HG03457 (cell line): ENCODE data around the gene IGF1.
"Not testable (repeated sequence)": the region's sequence is repeated elsewhere in the genome, so short reads cannot be mapped to it uniquely, and the experiment has no call there.

Experiments
- ATAC-seq: cut with Tn5 transposase; IDR thresholded peaks from one replicate; pipeline ENCODE4 v1.9.1; 2021; ENCODE audit warnings: moderate number of reproducible peaks; ENCODE audit not compliant: unreplicated experiment

IGF1 gene

GRCh38 chr12:102463659-102464249 lies 16.6 kb downstream of the IGF1 start:
- no peak for ATAC-seq

DNA sequence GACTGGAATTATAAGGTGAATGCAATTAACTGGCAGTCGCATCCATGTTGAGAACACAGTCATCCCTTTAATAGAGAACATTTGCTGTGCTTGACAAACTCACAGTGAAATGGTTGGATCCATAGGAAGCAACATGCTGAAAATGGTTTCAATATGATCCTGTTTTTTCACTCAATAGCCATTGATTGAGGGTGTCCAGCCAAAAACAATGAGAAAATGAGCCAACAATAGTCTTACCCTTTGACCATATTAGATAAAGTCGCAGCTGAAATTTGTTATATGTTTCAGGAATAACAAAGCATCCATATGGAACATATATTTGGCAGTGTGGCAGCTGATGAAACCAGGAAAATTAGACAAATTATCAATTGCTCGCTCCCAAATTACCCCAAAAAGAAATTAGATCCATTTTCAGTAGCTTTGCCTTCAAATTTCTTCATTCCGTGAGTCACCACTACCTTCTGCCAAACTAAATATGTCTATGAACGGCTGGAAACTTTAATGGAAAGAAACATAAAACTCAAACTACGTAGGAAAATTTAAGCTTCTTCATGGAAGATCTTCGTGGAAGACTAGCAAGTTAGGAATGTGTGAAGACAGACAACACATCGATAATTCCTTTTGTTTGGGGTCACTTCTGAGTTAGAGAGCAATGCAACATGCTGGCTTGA lies 17.4 kb downstream of the IGF1 start:
- ATAC-seq = no peak

GRCh38 chr12:102462386-102462785 lies 18.0 kb downstream of the IGF1 start:
- ATAC-seq = no peak

- no peak for ATAC-seq
These were observed 18.9 kb downstream of the IGF1 start for GRCh38 chr12:102461501-102461900.

- no peak for ATAC-seq
These were observed 21.0 kb downstream of the IGF1 start for GRCh38 chr12:102459314-102459713.

GRCh38 chr12:102454808-102455760 lies 25.3 kb downstream of the IGF1 start:
- no peak for ATAC-seq

- no peak for ATAC-seq
These were observed 26.0 kb downstream of the IGF1 start for GRCh38 chr12:102454330-102454729.

GRCh38 chr12:102452605-102453004 lies 27.8 kb downstream of the IGF1 start:
- ATAC-seq = no peak

GRCh38 chr12:102449018-102449417 lies 31.3 kb downstream of the IGF1 start:
- not testable (repeated sequence) for ATAC-seq

DNA sequence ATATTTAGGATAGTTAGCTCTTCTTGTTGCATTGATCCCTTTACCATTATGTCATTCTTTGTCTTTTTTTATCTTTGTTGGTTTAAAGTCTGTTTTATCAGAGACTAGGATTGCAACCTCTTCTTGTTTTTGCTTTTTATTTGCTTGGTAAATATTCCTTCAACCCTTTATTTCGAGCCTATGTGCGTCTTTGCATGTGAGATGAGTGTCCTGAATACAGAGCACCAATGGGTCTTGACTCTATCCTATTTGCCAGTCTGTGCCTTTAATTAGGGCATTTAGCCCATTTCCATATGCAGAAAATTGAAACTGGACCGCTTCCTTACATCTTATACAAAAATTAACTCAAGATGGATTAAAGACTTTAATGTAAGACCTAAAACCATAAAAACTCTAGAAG lies 32.9 kb downstream of the IGF1 start:
- not testable (repeated sequence) for ATAC-seq

- no peak for ATAC-seq
These were observed 35.7 kb downstream of the IGF1 start for GRCh38 chr12:102444707-102445106.

DNA sequence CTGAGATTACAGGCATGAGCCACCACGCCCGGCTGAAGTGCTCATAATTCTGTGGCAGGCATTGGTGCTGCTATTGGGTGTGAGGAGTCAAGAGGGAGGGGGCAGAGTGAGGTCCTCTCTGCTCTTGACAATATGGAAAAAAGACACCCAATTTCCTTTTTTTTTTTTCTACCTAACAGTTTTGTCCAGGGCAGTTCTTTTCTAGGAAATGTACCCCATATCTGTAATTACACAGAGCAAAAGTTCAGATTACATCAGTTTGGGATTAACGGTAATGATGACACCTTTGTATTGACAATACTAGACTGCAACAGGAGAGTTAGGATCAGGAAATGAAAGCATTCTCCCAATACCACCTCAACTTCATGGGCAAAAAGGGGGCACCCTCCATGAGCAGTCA lies 36.3 kb downstream of the IGF1 start:
- no peak for ATAC-seq

DNA sequence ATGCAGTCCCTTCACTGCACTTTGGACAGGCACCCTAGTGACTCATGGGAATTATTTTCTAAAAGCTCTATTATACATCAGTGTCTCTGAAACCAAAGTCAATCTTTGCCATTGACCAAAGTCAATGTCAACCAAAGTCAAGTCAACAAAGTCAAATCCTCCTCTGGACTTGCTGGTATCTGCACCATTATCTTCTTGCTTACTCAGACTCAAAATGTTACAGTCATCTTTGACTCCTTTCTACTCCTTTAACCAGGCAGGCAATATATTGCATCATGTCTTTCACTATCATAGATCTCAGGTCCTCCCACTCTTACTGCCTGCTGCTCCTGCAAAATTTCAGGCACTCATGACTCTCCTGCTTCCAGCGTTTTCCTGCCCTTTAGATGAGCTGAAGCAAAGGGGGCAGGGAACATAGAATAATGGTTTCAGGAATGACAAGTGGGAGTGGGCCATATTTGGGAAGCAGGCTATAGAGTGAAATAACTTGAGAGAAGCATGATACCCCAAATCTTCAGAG lies 39.2 kb downstream of the IGF1 start:
- ATAC-seq = no peak

GRCh38 chr12:102439426-102440405 lies 40.6 kb downstream of the IGF1 start:
- no peak for ATAC-seq

DNA sequence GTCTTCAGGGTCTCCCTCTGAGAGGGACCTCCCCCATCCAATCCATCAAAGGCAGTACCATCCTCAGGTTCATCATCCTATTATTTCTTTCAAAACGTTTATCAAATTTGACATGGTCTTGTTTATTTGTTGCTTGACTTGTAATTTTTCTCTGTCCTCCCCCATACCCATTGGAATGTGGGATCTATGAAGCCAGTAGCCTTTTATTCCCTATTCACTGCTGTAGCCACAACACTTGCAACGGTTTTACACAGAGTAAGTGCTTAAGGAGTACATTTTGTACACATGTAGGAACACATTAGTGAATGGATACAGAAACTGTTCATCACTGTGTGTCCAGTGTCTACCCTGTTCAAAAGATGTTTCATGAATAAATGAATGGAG lies 41.5 kb downstream of the IGF1 start:
- ATAC-seq = no peak

DNA sequence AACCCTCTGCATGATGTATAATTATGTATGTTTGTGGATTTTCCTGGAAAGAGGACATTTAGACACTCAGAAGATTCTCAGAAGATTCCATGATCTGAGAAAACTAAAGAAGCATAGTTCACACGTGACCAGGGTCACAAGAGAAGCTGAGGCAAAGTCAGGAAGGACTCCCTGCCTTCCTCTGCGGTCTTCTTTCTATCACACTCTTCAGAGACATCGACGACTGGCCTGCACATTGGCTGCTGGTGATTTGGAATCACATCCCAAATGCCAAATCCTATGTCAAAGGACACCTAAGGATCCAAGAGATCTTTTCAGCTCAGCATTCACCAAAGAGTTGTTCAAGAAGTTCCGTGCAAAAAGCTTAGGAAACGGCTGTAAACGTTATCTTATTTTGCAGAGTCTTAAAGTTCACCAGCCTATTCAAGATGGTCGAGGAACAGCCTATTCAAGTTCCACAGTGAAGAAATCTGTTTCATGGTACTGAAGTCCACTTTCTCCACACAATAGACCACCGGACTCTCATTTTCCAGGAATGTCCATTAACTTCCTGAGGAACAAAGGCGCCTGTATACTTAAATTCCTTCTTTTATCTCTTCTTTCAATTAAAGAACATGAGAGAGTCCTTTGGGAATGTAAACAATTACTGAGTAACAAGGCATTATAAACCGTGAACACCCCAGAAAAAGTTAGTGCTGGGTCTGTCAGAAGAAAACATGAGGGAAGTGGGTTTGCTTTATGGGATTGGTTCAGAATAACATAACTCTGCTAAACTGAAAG lies 42.1 kb downstream of the IGF1 start:
- ATAC-seq = no peak

GRCh38 chr12:102437511-102437910 lies 42.9 kb downstream of the IGF1 start:
- no peak for ATAC-seq

- no peak for ATAC-seq
These were observed 43.5 kb downstream of the IGF1 start for GRCh38 chr12:102436867-102437266.

DNA sequence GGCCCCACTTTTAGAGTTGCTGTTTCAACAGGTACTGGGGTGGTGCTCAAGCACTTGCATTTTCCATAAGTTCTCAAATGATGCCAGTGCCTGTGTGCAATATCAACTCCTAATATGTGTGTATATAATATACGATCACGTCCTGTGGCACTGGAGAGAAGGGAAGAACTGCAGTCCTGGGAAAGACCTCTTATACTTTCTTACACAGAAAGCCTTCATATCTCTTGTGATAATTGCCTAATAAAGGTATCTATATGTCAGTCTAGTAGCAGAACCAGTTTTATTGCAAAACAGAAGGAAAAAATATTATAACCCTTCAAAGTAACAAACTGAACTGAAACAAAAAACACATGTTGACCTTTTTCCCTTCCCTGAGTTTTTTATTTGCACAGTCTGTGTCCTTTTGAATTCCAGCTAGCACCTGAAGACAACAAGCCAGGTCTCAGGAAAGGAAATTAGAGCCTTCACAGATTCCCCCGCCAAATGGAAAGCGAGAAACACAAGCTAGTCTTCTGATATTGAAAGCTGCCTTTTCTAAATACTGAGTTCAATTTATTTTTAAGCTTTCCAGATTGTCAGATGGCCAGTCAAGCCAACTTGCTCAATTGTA lies 44.4 kb downstream of the IGF1 start:
- ATAC-seq = no peak
